Liver (tissue), 9 donors: ENCODE data around the gene SPATA1. TPM values are rescaled to one million over a fixed set of nuclear protein-coding genes. Genes with fewer than 3 reads are reported as not detected.

Experiments
- DNase-seq: peaks from one replicate; pipeline ENCODE4 v3.0.0-alpha.2; 2017; ENCODE audit warnings: low spot score
- H3K27ac ChIP-seq, 2 donors: one replicate each; pipeline ENCODE4 v1.7.0; 2013; ENCODE audit warnings: inconsistent platforms in 2 of 2, low read length in 2 of 2, control low read depth in 1 of 2, low read depth in 1 of 2, mild to moderate bottlenecking in 1 of 2
- H3K27me3 ChIP-seq, 4 donors: one replicate each; pipeline versions ENCODE4 v1.6.1 to v1.7.0; 2013; ENCODE audit warnings: low read length in 3 of 4, inconsistent platforms in 1 of 4, mild to moderate bottlenecking in 1 of 4, moderate library complexity in 1 of 4; ENCODE audit not compliant: control insufficient read depth in 4 of 4, insufficient read depth in 4 of 4
- H3K36me3 ChIP-seq, 4 donors: one replicate each; pipeline versions ENCODE4 v1.6.1 to v1.7.0; 2013; ENCODE audit warnings: low read length in 3 of 4, mild to moderate bottlenecking in 3 of 4, low read depth in 1 of 4, moderate library complexity in 1 of 4; ENCODE audit not compliant: control insufficient read depth in 4 of 4, insufficient read depth in 3 of 4
- H3K4me1 ChIP-seq, 4 donors: one replicate each; pipeline versions ENCODE4 v1.6.1 to v1.7.0; 2013; ENCODE audit warnings: low read length in 3 of 4, mild to moderate bottlenecking in 3 of 4, moderate library complexity in 1 of 4; ENCODE audit not compliant: control insufficient read depth in 4 of 4, insufficient read depth in 4 of 4
- H3K4me3 ChIP-seq, 3 donors: one replicate each; pipeline versions ENCODE4 v1.6.1 to v1.7.0; 2013; ENCODE audit warnings: low read length in 3 of 3, control low read depth in 1 of 3, low read depth in 1 of 3, mild to moderate bottlenecking in 1 of 3
- H3K9ac ChIP-seq, 2 donors: one replicate each; pipeline ENCODE4 v1.7.0; 2013; ENCODE audit warnings: low read length in 2 of 2, mild to moderate bottlenecking in 2 of 2, moderate library complexity in 2 of 2, control low read depth in 1 of 2, low read depth in 1 of 2
- H3K9me3 ChIP-seq, 4 donors: one replicate each; pipeline versions ENCODE4 v1.6.1 to v1.7.0; 2013; ENCODE audit warnings: low read length in 3 of 4; ENCODE audit not compliant: control insufficient read depth in 4 of 4
- EGR1 ChIP-seq, 2 donors: IDR thresholded peaks; 2 replicates each; pipeline ENCODE4 v1.6.1; 2016 to 2018; ENCODE audit warnings: antibody characterized with exemption in 2 of 2, low read depth in 2 of 2
- FOXA1 ChIP-seq: IDR thresholded peaks from 2 replicates; pipeline ENCODE4 v1.6.1; 2016; ENCODE audit warnings: antibody characterized with exemption
- FOXA2 ChIP-seq: IDR thresholded peaks from 2 replicates; pipeline ENCODE4 v1.6.1; 2016; ENCODE audit warnings: antibody characterized with exemption
- HNF4A ChIP-seq, 2 donors: conservative IDR thresholded peaks; 2 replicates each; pipeline ENCODE4 v1.6.1; 2016; ENCODE audit warnings: antibody characterized with exemption in 2 of 2, mild to moderate bottlenecking in 2 of 2
- HNF4G ChIP-seq: IDR thresholded peaks from 2 replicates; pipeline ENCODE4 v1.6.1; 2016; ENCODE audit warnings: antibody characterized with exemption
- JUND ChIP-seq, 2 donors: IDR thresholded peaks; 2 replicates each; pipeline ENCODE4 v1.6.1; 2016; ENCODE audit warnings: antibody characterized with exemption in 2 of 2
- NR2F2 ChIP-seq: IDR thresholded peaks from 2 replicates; pipeline ENCODE4 v1.6.1; 2016; ENCODE audit warnings: antibody characterized with exemption
- RAD21 ChIP-seq, 2 donors: IDR thresholded peaks; 2 replicates each; pipeline ENCODE4 v1.6.1; 2016; ENCODE audit warnings: antibody characterized with exemption in 2 of 2, mild to moderate bottlenecking in 2 of 2
- RXRA ChIP-seq, 2 donors: IDR thresholded peaks; 2 replicates each; pipeline ENCODE4 v1.6.1; 2017 to 2018; ENCODE audit warnings: antibody characterized with exemption in 2 of 2, mild to moderate bottlenecking in 1 of 2
- TAF1 ChIP-seq: conservative IDR thresholded peaks from 2 replicates; pipeline ENCODE4 v1.6.1; 2016; ENCODE audit warnings: antibody characterized with exemption, mild to moderate bottlenecking
- WGBS: extraction: QIAGEN DNeasy Blood & Tissue Kit; methylation state at CpG from one replicate; pipeline ENCODE4 v1.1.7; 2013; 5-methylcytosine and 5-hydroxymethylcytosine counted together
- polyA plus RNA-seq, 2 donors: library from polyadenylated mRNA; stranded (reverse) in 1 of 2; unstranded in 1 of 2; fragments of 200-250 nt in 1 of 2; fragments of >200 nt in 1 of 2; fragmentation: Nextera tagmentation in 1 of 2; extraction: Ambion mirVana in 1 of 2; gene quantifications; one replicate each; pipeline versions ENCODE4 v1.2.1 to v1.2.3, GENCODE V29; 2013 to 2015
- total RNA-seq, 2 donors: library from RNA; depleted of rRNA; stranded (reverse); fragments of >200 nt; gene quantifications; one replicate each; pipeline ENCODE4 v1.2.3, GENCODE V29; 2014
- TF ChIP-seq, protein P1 (sequence below): IDR thresholded peaks from 2 replicates; pipeline ENCODE4 v1.6.1; 2016; ENCODE audit warnings: antibody characterized with exemption, mild to moderate bottlenecking
- TF ChIP-seq, protein P2 (sequence below): fragments of 150-350 bp; IDR thresholded peaks from 2 replicates; pipeline ENCODE4 v1.5.1; 2017; ENCODE audit warnings: improper control_type of control experiment, low read depth, low read length; ENCODE audit not compliant: missing input control
- TF ChIP-seq, protein P3 (sequence below): IDR thresholded peaks from 2 replicates; pipeline ENCODE4 v1.6.1; 2016; ENCODE audit warnings: antibody characterized with exemption
- donor health status: healthy.
- donor health status: healthy.
- donor health status: healthy.
- donor health status: healthy.
- donor health status: healthy.

The SPATA1 gene
- total and polyA plus RNA-seq, 4 donors: 0.06 to 2.2 (median 0.54) TPM

DNA sequence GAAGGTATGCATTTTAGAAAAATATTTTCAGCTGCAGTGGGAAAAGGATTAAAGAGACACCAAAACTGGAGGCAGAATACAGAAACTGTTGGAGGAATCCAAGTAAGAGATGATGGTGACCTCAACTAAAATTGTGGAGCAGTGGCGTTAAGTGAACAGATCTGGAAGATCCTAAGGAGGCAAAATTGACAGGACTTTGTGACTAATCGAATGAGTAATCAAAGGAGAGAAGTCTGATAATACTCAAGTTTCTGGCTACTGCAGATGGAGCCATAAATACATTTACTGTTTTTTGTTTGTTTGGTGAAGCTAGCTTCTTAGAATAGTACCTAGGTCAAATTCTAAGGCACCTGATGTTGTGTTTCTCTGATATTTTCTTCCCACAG, 65.0 kb downstream of the SPATA1 start:
- Histone ChIP-seq H3K4me1 (peaks cover 0 to 12% (median 4%) of the 10 kb centered on the region in 4 donors), H3K9ac (no peak overlapping the region), H3K9me3 (no peaks in the 10 kb centered on the region), H3K36me3 (peaks cover 0 to 23% (median 5%) of the 10 kb centered on the region in 4 donors), H3K27me3 (no peaks in the 10 kb centered on the region), H3K4me3 (no peak overlapping the region), H3K27ac (no peak overlapping the region)
- 97% methylated on average over 2 of the region's 2 CpGs for WGBS
- DNase-seq: no peak
- TF ChIP-seq, protein P1, sequence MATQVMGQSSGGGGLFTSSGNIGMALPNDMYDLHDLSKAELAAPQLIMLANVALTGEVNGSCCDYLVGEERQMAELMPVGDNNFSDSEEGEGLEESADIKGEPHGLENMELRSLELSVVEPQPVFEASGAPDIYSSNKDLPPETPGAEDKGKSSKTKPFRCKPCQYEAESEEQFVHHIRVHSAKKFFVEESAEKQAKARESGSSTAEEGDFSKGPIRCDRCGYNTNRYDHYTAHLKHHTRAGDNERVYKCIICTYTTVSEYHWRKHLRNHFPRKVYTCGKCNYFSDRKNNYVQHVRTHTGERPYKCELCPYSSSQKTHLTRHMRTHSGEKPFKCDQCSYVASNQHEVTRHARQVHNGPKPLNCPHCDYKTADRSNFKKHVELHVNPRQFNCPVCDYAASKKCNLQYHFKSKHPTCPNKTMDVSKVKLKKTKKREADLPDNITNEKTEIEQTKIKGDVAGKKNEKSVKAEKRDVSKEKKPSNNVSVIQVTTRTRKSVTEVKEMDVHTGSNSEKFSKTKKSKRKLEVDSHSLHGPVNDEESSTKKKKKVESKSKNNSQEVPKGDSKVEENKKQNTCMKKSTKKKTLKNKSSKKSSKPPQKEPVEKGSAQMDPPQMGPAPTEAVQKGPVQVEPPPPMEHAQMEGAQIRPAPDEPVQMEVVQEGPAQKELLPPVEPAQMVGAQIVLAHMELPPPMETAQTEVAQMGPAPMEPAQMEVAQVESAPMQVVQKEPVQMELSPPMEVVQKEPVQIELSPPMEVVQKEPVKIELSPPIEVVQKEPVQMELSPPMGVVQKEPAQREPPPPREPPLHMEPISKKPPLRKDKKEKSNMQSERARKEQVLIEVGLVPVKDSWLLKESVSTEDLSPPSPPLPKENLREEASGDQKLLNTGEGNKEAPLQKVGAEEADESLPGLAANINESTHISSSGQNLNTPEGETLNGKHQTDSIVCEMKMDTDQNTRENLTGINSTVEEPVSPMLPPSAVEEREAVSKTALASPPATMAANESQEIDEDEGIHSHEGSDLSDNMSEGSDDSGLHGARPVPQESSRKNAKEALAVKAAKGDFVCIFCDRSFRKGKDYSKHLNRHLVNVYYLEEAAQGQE: no peak
- no peak for TF ChIP-seq EGR1 (IDR thresholded peaks at IDR 0.05; ENCODE audit: low read depth in 2 of 2)
- TF ChIP-seq, protein P2, sequence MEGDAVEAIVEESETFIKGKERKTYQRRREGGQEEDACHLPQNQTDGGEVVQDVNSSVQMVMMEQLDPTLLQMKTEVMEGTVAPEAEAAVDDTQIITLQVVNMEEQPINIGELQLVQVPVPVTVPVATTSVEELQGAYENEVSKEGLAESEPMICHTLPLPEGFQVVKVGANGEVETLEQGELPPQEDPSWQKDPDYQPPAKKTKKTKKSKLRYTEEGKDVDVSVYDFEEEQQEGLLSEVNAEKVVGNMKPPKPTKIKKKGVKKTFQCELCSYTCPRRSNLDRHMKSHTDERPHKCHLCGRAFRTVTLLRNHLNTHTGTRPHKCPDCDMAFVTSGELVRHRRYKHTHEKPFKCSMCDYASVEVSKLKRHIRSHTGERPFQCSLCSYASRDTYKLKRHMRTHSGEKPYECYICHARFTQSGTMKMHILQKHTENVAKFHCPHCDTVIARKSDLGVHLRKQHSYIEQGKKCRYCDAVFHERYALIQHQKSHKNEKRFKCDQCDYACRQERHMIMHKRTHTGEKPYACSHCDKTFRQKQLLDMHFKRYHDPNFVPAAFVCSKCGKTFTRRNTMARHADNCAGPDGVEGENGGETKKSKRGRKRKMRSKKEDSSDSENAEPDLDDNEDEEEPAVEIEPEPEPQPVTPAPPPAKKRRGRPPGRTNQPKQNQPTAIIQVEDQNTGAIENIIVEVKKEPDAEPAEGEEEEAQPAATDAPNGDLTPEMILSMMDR: no peak
- TF ChIP-seq FOXA1: no peak
- no peak for TF ChIP-seq NR2F2
- TF ChIP-seq FOXA2: no peak
- no peak for TF ChIP-seq JUND (IDR thresholded peaks at IDR 0.05)
- TF ChIP-seq RAD21 (IDR thresholded peaks at IDR 0.05): no peak
- TF ChIP-seq HNF4G: no peak
- TF ChIP-seq, protein P3, sequence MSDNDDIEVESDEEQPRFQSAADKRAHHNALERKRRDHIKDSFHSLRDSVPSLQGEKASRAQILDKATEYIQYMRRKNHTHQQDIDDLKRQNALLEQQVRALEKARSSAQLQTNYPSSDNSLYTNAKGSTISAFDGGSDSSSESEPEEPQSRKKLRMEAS: no peak

DNA sequence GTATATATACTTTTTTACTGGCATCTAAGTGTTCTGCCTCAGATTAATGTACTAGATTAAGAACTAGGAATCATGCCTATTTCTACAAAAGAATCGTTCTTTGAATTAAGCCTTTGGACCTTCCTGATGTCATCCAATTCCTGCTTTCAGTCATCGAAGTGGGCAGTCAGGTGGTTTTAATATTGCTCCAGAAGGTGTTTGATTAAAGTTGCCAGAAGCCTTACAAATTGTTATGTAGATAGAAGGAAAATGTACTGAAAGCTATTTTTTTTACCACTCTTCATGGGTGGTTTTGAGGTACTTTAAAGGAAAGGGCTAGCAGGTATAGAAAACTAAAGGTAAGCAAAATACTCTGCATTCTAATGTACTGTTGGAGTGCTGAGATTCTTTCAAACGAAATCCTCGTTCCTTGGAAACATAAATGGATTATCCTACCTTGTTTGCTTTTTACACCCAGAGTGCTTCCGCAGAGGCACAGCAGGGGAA, 67.3 kb downstream of the SPATA1 start:
- peak overlapping the region; percentile 94 to 99 for H3K27ac ChIP-seq
- TF ChIP-seq HNF4A (conservative IDR thresholded peaks at IDR 0.05): peak; percentile 45 to 46
- TF ChIP-seq TAF1: peak; percentile 0
- no peak for TF ChIP-seq EGR1 (IDR thresholded peaks at IDR 0.05; ENCODE audit: low read depth in 2 of 2)
- TF ChIP-seq RXRA (IDR thresholded peaks at IDR 0.05): no peak
- H3K4me1 ChIP-seq: peaks cover 0 to 12% (median 4%) of the 10 kb centered on the region in 4 donors
- no peak for DNase-seq
- peaks cover 0 to 16% (median 4%) of the 10 kb centered on the region in 4 donors for H3K36me3 ChIP-seq
- no peaks in the 10 kb centered on the region for H3K27me3 ChIP-seq
- no peaks in the 10 kb centered on the region for H3K9me3 ChIP-seq
- H3K4me3 ChIP-seq: peak overlapping the region; percentile 81 to 87 (median 81)
- H3K9ac ChIP-seq: peak overlapping the region; percentile 95 to 97
- WGBS: 1% methylated on average over 5 of the region's 5 CpGs
